Measurements from ENCODE around the gene HELB. TPM values are rescaled to one million over a fixed set of nuclear protein-coding genes. Genes with fewer than 3 reads are reported as not detected.

HELB gene
- total and polyA plus RNA-seq, 2 donors: 0.70 to 15.0 TPM

GRCh38 chr12:66352197-66352596, 49.9 kb downstream of the HELB start:
- H3K27ac ChIP-seq (ENCODE audit: low read depth): no peak overlapping the region
- DNase-seq (ENCODE audit: extremely low spot score): no peak
- no peaks in the 10 kb centered on the region for H3K36me3 ChIP-seq (ENCODE audit: insufficient read depth)
- H3K4me1 ChIP-seq (ENCODE audit: insufficient read depth): no peaks in the 10 kb centered on the region
- no peak overlapping the region for H3K4me3 ChIP-seq (ENCODE audit: low read depth, low read length)
- 75% methylated on average over 9 of the region's 9 CpGs for WGBS

- Histone ChIP-seq H3K4me1 (ENCODE audit: insufficient read depth) (no peaks in the 10 kb centered on the region), H3K36me3 (ENCODE audit: insufficient read depth) (no peaks in the 10 kb centered on the region), H3K4me3 (ENCODE audit: low read depth, low read length) (no peak overlapping the region), H3K27ac (ENCODE audit: low read depth) (no peak overlapping the region)
- 97% methylated on average over 8 of the region's 8 CpGs for WGBS
- no peak for DNase-seq (ENCODE audit: extremely low spot score)
These were observed 50.6 kb downstream of the HELB start for GRCh38 chr12:66352899-66353298.

- no peak overlapping the region for H3K27ac ChIP-seq (ENCODE audit: low read depth)
- no peak overlapping the region for H3K4me3 ChIP-seq (ENCODE audit: low read depth, low read length)
- no peaks in the 10 kb centered on the region for H3K36me3 ChIP-seq (ENCODE audit: insufficient read depth)
- DNase-seq (ENCODE audit: extremely low spot score): no peak
- 81% methylated on average over 6 of the region's 6 CpGs for WGBS
- H3K4me1 ChIP-seq (ENCODE audit: insufficient read depth): no peaks in the 10 kb centered on the region
These were observed 52.0 kb downstream of the HELB start for GRCh38 chr12:66354291-66354690.

- no peak overlapping the region for H3K27ac ChIP-seq (ENCODE audit: low read depth)
- H3K36me3 ChIP-seq (ENCODE audit: insufficient read depth): no peaks in the 10 kb centered on the region
- H3K4me1 ChIP-seq (ENCODE audit: insufficient read depth): no peaks in the 10 kb centered on the region
- DNase-seq (ENCODE audit: extremely low spot score): no peak
- H3K4me3 ChIP-seq (ENCODE audit: low read depth, low read length): no peak overlapping the region
These were observed 57.0 kb downstream of the HELB start for GRCh38 chr12:66359300-66359699.

DNA sequence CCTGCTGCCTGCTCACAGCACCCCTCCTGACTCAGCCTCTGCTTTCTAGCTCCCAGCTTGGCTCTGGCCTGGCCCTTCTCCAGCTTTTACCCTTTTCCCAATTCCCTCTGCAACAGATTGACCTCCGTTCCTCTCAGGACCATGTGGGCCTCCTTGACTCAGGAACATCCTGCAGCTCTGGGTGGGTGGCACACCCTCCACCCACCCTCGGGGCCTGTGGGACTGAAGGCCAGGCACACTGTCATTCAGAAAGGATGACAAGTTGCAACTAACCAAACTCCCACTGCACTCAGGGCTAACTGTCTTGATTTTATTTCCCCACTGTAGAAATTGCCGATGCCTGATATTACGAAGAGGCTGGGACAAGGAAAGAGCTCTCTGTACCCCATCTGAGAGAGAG, 59.4 kb downstream of the HELB start:
- no peak for DNase-seq (ENCODE audit: extremely low spot score)
- no peak overlapping the region for H3K27ac ChIP-seq (ENCODE audit: low read depth)
- no peaks in the 10 kb centered on the region for H3K4me1 ChIP-seq (ENCODE audit: insufficient read depth)
- H3K4me3 ChIP-seq (ENCODE audit: low read depth, low read length): no peak overlapping the region
- 95% methylated on average over 4 of the region's 4 CpGs for WGBS
- no peaks in the 10 kb centered on the region for H3K36me3 ChIP-seq (ENCODE audit: insufficient read depth)

GRCh38 chr12:66365718-66366490, 63.6 kb downstream of the HELB start:
- WGBS: 83% methylated on average over 3 of the region's 3 CpGs
- H3K4me3 ChIP-seq (ENCODE audit: low read depth, low read length): no peak overlapping the region
- no peak for DNase-seq (ENCODE audit: extremely low spot score)
- peaks cover 2% of the 10 kb centered on the region for H3K36me3 ChIP-seq (ENCODE audit: insufficient read depth)
- H3K27ac ChIP-seq (ENCODE audit: low read depth): no peak overlapping the region
- no peaks in the 10 kb centered on the region for H3K4me1 ChIP-seq (ENCODE audit: insufficient read depth)

- Histone ChIP-seq H3K36me3 (ENCODE audit: insufficient read depth) (peaks cover 2% of the 10 kb centered on the region), H3K4me1 (ENCODE audit: insufficient read depth) (no peaks in the 10 kb centered on the region), H3K27ac (ENCODE audit: low read depth) (no peak overlapping the region), H3K4me3 (ENCODE audit: low read depth, low read length) (no peak overlapping the region)
- 66% methylated on average over 3 of the region's 3 CpGs for WGBS
- no peak for DNase-seq (ENCODE audit: extremely low spot score)
These were observed 64.8 kb downstream of the HELB start for GRCh38 chr12:66367015-66367667.

DNA sequence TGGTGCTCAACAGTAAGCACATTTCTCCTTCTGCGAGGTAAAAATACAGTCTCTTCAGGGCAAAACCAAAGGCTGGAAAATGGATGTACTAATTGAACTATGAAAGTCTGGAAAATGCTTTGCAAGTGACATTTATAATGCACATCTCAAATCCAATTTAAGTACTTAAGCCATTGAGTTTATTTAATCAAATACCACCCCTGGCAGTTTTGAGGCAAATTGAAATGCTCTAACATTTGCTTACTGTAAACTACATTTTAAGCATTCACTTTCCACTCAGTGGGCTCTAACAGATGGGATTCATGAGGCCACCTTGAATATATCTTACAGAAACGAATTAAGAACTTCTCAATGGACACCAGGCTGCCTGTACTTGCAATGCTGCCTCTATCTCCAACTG, 69.7 kb downstream of the HELB start:
- no peaks in the 10 kb centered on the region for H3K4me1 ChIP-seq (ENCODE audit: insufficient read depth)
- peak; percentile 7 for DNase-seq (ENCODE audit: extremely low spot score)
- H3K4me3 ChIP-seq (ENCODE audit: low read depth, low read length): no peak overlapping the region
- 22% methylated on average over 2 of the region's 2 CpGs for whole genome bisulfite sequencing
- H3K27ac ChIP-seq (ENCODE audit: low read depth): no peak overlapping the region
- H3K36me3 ChIP-seq (ENCODE audit: insufficient read depth): peaks cover 2% of the 10 kb centered on the region

- Histone ChIP-seq H3K27ac (ENCODE audit: low read depth) (no peak overlapping the region), H3K4me1 (ENCODE audit: insufficient read depth) (no peaks in the 10 kb centered on the region), H3K36me3 (ENCODE audit: insufficient read depth) (peaks cover 2% of the 10 kb centered on the region), H3K4me3 (ENCODE audit: low read depth, low read length) (no peak overlapping the region)
- DNase-seq (ENCODE audit: extremely low spot score): no peak
- 90% methylated on average over 1 of the region's 1 CpG for WGBS
These were observed 73.3 kb downstream of the HELB start for GRCh38 chr12:66375560-66375959.

- peaks cover 2% of the 10 kb centered on the region for H3K36me3 ChIP-seq (ENCODE audit: insufficient read depth)
- DNase-seq (ENCODE audit: extremely low spot score): no peak
These were observed 77.3 kb downstream of the HELB start for GRCh38 chr12:66379616-66380015.

DNA sequence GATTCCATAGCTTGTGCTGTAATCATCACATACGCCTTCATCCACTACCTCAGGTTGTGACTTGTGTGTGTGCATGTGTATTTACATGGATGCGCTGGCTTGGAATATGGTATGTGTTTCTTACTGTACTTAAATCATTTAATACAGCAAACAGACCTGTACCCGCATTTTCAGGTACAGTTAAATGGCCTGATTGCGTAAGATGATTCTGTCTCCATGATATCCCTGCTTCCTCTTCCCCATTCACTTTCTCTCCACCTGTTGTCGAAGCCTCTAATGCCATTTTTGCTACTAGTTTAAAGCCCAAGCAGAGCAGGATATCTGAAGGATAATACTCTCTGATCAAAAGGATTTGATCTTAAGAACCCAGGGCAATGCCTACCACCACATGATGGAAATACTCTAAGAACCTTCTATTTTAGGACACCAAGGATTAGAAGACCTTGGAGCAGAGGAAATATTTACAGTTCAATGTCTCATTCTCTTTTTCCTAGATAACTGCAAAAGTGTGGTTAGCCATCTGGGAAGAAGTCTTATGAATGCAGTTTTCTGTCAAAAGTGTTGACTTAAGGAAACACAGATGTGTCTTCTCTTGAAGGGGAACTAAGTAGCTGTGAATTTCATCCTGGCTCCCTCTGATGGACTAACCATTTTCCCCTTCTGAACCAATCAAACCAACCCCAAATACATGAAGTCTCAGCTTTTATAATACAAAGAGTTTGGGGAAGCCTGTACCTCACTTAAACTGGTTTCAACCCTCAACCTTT, 78.7 kb downstream of the HELB start:
- no peak overlapping the region for H3K27ac ChIP-seq (ENCODE audit: low read depth)
- 89% methylated on average over 5 of the region's 5 CpGs for WGBS
- no peaks in the 10 kb centered on the region for H3K4me1 ChIP-seq (ENCODE audit: insufficient read depth)

More at GRCh38 chr12:66379616-66380015, 77.3 kb downstream of the HELB start:
- H3K4me3 ChIP-seq (ENCODE audit: low read depth, low read length): no peak overlapping the region
- H3K27ac ChIP-seq (ENCODE audit: low read depth): no peak overlapping the region
- 91% methylated on average over 6 of the region's 6 CpGs for WGBS
- H3K4me1 ChIP-seq (ENCODE audit: insufficient read depth): no peaks in the 10 kb centered on the region

GRCh38 chr12:66387117-66387516, 84.8 kb downstream of the HELB start:
- Histone ChIP-seq H3K4me3 (ENCODE audit: low read depth, low read length) (no peak overlapping the region), H3K4me1 (ENCODE audit: insufficient read depth) (no peaks in the 10 kb centered on the region), H3K36me3 (ENCODE audit: insufficient read depth) (no peaks in the 10 kb centered on the region), H3K27ac (ENCODE audit: low read depth) (no peak overlapping the region)
- WGBS: 100% methylated on average over 1 of the region's 1 CpG
- no peak for DNase-seq (ENCODE audit: extremely low spot score)

More for the DNA sequence above, 78.7 kb downstream of the HELB start:
- peaks cover 2% of the 10 kb centered on the region for H3K36me3 ChIP-seq (ENCODE audit: insufficient read depth)
- DNase-seq (ENCODE audit: extremely low spot score): no peak
- no peak overlapping the region for H3K4me3 ChIP-seq (ENCODE audit: low read depth, low read length)

Data from urinary bladder (tissue), 4 donors.